HG03103 (cell line): ENCODE results near the gene PITPNC1.
A peak's percentile ranks its signal among the peaks of the same experiment; 100 is the strongest.

ENCODE experiments used
- ATAC-seq: cut with Tn5 transposase; IDR thresholded peaks from one replicate; pipeline ENCODE4 v1.9.1; 2021; ENCODE audit warnings: low read depth; ENCODE audit not compliant: unreplicated experiment

The PITPNC1 gene

DNA sequence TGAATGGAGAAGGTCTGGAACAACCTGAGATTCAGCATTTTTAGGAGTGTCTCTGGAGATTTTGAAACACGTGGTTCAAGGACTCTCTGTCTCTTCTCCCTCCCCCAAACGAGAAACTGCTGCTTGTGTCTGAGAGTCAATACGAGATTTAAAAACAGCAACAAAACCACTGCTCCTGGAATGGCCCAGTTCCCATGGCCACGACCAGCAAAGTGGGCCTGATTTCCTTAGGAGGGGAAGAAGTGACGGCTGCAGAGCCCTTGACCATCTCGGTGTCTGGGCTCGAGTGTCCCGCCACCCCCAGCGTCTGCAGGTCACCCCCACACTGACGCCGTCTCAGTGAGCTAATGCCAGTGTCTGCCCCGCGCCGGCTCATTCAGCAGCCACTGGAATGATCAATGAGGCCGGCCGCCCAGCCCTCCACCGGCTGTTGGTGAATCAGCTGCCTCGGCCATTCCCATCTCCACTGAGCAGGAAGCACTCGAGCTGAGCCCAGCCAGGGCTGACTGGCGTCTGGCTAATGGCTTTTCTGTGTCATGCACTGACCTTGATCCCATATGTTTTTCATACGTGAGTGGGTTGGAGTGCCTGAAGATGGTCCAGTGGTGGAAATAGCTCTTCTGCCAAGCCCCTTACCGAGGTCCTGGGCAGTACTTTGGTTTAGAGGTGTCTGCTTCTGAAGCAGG is 151.8 kb downstream of the PITPNC1 start:
- no peak for ATAC-seq

DNA sequence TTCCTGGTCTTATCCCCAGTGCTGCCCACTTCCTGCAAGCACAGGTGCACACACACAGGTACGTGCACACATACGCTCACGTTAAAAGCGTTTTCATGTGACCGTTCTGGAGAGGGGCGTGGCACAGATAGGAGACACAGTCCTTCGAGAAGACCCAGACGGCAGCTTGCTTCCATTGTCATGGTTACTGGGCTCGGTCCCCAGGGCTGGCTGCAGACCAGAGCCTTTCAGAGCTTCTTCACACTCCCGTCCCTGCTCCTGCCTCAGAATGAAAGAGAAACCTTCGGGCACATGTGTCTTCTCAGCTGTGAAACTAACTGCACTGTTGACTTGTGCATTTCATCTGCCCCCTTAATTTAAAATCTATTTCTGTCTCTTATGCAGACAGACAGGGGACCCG is 154.2 kb downstream of the PITPNC1 start:
- peak; percentile 83 for ATAC-seq

DNA sequence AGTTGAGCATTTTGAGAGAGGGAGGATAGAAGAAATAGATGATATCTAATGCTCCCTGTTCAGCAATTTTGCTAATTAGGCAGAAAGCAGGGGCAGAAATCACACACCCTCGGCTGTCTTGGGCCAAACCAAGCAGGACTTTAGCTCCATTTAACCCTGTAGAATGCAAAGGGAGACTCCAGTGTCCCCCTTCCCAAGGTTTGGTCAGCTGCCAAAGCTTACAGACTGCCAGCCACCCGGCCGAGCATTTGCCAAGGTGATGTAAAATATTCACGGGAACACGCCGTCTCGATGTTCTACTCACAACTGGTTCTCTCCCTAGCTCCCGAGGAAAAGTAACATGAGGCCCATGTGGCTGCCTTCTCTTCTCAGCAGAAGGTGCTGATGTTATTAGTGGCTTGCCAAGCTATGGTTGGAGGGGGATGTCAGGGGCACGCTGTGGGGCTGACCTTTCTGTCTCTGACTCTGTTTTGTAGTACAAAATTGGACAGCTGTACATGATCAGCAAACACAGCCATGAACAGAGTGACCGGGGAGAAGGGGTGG is 155.3 kb downstream of the PITPNC1 start:
- ATAC-seq: no peak

DNA sequence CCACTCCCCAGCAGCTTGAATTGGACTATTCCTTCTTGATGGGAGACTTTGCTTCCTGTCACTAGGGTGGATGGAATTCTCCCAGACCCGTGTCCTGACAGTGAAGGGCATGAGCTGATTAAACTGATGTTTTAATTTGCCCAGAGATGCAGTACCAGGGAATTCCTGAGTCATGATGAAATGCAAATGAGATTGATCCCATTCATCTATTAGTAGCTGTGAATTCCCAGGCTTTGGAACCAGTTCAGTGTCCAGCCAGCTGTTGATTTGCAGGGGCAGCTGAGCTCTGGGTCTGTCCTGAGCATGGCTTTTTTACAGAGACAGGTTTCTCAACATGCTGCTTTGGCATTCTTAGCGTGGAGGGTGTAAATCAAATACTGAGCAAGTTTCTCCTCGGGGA is 157.9 kb downstream of the PITPNC1 start:
- ATAC-seq: no peak

DNA sequence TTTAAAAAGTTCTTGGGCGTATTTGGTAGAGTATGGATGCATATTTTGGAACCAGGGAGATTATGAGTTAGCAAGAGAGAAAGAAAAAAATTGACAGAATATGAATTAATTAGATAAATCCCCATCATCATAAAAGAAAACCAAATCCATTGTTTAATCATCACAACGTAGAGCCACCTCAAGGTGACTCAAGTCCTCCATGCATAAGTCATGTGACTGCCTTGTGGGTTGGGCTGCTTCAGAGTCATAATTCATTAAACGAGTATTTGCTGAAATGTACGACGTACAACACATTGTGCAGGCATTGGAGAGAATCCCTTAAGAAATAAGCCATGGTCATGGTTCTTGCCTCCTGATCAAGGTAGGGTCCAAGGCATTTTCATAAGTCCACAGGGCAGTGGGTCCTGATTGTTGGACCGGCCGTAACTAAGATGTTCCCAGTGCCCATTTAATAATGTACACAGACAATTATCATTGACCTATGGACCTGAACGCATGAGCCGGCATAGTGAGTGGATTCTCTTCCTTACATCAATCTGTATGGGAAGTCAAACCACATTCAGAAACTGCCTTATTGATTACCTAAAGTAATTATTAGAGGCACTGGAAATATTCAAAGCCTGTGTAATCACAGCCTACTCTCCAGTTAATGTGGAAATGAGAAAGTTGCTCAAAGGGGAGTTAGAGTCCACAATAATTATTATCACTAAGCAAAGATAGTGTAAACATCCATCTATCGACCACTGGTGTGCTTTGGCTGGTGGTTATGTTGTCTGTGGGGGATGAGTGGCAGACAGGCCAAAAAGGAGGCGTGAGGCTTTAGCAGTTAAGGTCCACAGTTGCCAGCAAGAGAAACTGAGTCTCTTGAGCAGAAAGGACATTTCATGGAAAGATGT is 165.4 kb downstream of the PITPNC1 start:
- ATAC-seq: no peak

DNA sequence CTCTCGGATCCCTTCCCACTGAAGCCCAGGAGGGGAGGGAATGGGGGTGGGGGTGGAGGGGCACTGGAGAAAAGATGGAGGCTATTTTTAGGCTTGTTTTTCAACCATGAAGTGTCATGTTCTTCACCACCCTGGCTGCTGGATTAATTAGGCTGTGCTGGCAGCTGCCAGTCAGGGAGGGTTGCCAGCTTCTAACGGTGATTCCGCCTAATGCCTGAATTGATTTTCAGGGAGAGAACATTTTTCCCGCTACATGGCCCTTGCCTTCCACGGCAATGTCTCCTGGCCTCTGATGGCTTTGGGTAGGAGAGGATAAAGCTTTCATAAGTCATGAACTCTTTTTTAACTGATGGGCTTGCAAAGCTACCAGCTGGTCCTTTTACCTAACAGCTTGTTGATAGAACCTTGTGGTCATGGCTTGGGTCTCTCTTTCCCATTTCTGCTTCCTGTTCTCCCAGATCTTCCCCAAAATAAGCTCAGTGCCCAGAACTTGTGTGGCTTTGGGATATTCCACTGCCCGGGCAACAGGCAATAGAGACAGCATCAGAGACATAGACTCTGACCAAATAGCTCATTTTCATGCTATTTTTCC is 167.4 kb downstream of the PITPNC1 start:
- no peak for ATAC-seq

DNA sequence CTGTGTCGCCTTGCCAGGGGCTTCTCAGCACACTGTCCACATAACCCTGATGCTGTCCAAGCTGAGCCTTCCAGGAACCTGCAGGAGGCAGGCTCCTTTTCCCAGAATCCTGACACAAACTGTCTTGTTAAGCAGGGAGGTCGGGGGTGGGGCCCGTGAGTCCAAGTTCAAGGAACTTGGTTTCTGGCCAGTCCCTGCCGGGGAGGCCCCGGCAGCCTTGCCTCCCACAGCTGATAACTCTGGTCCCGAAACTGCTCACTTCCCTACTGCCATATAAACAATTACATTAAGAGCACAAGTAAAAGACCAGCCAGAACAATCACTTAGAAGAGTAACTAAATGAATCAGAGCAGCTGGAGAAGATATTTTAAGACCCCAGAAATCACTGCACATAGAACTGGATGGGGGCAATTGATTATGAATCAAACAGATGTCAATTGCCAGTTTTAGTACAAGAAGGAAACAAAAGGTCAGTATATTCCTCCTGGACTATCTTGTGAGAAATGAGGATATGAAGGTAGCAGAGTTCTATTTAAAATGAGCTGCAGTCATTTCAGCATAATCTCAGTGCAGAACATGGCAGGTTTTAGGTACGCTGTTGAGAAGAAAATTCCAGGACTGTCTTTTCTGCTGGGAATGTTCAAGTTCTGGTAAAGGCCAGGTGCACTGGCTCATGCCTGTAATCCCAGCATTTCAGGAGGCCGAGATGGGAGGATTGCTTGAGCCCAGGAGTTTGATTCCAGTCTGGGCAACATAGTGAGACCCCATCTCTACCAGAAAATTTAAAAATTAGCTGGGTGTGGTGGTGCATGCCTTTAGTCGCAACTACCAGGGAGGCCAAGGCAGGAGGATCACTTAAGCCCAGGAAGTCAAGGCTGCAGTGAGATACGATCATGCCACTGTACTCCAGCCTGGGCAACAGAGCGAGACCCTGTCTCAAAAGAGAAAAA is 169.8 kb downstream of the PITPNC1 start:
- peak; percentile 96 for ATAC-seq

DNA sequence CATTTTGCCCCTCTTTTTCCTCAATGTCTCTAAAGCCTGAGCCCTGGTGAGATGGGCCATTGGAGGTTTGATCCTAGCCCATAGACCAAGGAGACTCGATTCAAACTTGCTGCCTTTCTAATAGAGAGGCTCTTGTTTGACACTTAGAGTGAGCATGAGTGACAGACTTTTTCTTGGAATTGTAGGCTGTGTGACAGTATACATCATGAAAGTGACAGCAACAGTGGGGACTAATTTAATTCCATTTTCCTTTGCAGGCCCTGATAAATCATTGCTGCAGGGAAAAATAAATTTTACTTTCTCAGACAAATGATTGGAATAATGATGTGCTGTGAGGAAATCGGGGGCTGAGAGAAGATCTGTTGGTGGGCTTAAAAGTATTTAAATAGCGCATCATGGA is 171.6 kb downstream of the PITPNC1 start:
- no peak for ATAC-seq

DNA sequence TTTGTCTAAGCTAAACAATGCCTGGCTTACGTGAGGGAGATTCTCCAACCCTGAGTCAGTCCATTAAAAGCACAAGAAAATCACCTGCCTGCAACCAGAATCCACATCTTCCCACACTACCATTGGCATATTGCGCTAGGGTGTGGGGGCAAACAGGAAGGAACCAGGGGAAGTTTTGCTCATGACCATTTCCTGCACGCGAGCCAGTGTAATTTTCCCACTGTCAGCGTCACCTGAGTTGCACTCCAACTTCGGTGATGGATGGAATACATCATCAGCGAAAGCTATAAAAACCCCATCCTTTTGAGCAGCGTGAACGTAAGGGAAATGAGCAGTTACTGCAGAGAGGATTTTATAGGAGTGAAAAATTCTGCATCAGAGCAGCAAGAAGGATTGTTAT is 172.7 kb downstream of the PITPNC1 start:
- ATAC-seq: no peak

DNA sequence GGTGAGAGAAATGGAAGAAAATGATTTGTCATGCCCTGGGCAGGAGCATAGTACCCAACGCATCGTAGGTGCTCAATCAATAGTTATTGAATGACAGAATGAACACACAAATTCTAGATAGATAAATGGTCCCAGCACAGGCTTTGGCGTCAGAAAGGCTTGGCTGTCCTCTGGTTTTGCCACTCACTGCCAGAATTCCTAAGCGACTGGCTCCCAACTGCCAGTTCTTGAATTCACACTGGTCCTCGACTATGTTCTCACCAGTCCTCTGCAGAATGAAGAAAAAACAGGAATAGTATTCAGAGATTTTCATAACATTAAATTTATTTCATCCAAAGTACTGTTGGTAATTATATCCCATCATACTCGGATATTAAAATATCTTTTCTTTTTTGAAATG is 177.6 kb downstream of the PITPNC1 start:
- ATAC-seq: no peak

DNA sequence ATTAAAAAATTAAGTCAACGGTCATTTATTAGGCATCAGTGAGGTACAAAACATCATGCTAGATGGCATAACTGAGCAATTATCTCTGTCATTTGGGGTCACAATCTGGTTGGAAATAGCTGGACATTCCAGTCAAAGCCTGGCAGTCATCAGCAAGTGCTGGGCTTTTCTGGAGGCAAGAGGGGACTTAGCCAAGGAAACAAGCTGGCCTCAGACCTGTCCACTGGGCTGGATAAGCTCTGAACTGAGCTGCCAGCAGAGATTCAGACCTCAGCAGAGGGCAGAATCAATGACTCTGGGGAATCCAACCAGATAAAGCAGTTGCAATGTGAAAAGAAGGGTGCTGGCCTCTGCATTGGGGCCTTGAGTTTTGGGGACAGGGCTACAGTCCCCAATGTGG is 178.8 kb downstream of the PITPNC1 start:
- no peak for ATAC-seq

DNA sequence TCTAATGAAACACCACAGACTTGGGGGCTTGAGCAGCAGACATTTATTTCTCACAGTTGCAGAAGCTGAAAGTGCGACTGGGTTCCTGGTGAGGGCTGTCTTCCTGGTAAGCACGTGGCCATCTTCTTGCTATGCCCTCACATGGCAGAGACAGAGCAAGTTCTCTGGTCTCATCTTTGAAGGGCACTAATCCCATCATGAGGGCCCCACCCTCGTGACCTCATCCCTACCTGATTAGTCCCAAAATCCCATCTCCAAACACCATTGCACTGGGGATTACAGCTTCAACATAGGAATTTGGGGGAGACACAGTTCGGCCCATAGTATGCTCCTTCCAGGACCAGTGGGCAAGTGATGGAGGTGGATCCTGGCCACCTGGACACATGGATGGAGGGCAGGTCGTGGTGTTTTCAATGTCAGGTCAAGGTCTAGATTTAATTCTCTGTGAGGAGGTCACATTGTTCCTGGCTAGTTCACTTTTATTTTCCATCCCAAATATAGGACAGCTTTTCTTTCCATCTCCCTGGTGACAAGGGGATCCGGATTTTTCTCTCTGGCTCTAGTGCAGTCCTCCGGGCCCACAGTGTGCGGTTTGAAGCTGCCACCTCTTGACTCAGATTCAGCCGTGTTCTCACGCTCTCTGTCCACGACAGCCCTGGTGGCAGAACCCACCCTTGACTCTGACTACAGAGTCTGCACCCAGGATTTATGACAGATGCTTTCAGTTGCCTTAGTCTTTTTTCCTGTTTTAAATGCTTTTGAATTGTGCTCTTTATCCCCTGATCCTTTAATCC is 180.2 kb downstream of the PITPNC1 start:
- ATAC-seq: no peak

DNA sequence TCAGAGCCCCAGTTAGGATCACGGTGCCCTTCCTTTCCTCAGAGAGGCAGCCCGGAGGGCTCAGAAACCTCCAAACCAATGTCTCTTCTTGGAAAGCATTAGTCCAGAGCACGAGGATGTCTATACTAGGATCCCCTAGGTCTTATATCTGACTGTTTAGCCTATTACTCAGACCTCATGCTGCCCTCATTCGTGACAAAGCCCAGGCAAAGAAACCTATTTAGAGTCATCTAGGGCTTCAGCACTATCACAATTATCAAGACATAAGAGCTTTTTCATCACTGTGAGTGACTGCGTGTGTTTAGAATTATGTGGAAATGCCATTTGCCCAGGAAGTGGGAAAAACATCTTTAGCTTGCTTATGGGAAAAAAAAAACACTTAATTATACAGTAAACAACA is 180.8 kb downstream of the PITPNC1 start:
- no peak for ATAC-seq

DNA sequence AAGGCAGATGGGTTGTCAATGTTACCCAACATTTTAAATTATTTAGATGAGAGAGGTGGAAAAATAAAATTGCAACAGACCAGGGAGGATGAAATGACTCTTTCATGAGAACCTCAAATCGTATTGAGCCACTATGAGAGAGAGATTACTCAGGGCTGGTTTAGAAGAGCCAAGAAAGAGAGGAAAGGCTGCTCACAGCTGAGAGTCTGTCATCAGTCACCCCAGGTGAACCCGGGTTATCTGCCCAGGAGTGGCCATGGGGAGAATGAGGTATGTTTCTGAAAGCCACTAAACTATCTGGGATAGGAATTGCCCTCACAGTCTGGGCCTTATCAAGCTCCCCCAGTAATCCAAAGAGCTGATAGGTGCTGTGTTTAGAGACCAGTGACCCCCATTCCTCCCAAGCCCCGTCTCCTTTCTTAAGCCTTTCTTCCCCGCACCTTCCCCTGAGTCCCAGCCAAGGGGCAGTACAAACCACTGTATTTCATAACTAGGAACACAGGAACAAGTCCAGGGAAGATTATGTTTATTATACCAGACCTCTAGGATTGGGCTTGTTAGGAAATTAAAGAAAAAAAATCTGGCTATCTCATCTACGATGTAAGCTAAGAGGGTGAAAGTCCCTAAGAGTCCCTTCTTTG is 181.8 kb downstream of the PITPNC1 start:
- no peak for ATAC-seq

DNA sequence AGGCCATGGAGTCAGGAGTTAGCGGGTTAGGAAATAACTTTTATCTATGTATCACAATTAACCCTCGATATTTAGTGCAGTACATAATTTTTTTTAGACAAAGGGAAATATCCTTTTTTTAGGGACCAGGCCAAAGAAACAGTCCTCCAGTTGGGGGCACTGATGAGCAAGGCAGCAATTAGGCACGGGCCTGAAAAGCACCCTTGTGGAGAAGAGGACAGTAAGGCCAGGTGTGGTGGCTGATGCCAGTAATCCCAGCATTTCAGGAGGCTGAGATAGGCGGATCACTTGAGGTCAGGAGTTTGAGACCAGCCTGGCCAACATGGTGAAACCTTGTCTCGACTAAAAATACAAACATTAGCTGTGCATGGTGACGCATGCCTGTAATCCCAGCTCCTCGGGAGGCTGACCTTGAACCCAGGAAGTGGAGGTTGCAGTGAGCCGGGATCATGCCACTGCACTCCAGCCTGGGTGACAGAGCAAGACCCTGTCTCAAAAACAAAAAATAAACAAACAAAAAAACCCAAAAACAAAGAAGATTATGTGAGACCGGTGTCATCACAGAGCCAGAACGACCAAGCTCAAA is 182.4 kb downstream of the PITPNC1 start:
- no peak for ATAC-seq

DNA sequence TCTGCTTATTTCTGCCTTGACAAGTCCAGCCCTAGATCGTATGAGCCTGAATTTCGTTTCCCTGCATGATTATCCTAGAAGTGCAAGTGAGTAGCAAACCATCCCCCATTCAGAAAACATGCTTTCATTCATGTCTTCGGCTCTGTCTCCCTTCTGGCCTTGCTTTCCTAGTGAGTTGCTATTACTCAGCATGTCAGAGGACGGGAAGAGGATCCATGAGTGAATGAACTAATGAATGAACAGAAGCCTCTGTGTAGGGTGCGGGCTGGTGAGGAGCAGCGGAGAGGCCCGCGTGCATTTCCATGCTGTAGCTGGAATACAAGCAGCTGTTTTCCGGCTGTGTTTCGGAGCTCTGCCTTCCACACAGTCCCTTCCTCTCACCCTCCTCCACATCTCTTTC is 184.9 kb downstream of the PITPNC1 start:
- no peak for ATAC-seq

DNA sequence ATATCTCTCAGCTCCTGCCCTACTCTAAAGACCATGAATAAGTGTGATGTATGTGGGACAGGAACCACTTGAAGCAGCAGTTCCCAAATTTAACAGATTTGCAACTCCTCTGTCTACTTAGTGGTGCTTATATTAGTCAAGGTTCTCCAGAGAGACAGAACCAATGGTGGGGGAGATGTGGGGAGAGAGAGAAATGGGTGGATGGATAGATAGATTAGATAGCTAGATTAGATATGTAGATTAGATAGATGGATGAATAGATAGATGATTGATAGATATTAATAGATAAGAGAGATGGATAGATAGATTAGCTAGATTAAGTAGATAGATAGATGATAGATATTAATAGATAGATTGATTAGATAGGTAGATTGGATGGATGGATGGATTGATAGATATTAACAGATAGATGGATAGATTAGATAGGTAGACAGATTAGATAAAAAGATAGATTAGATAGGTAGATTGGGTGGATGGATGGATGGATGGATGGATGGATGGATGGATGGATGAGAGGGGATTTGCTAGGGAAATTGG is 186.7 kb downstream of the PITPNC1 start:
- ATAC-seq: no peak

DNA sequence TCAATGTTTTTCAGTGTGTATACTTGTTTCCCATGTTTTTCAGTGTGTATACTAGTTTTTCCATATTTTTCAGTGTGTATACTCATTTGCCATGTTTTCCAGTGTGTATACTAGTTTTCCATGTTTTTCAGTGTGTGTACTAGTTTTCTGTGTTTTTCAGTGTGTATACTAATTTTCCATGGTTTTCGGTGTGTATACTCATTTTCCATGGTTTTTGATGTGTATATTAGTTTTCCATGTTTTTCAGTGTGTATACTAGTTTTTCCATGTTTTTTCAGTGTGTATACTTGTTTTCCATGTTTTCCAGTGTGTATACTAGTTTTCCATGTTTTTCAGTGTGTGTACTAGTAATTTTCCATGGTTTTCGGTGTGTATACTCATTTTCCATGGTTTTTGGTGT is 188.0 kb downstream of the PITPNC1 start:
- ATAC-seq: no peak
